ENCODE data around the gene PCSK4.

GRCh38 chr19:1503089-1503924, 13.2 kb upstream of the PCSK4 start:
- TF ChIP-seq RNF2 (IDR thresholded peaks at IDR 0.05; ENCODE audit: borderline replicate concordance, low read depth), result no peak
- TF ChIP-seq CTCF (IDR thresholded peaks at IDR 0.05), result peak; percentile 72

All from A549 (cell line).